SK-N-SH (cell line): ENCODE data around the gene STK11IP. TPM values are rescaled to one million over a fixed set of nuclear protein-coding genes. Genes with fewer than 3 reads are reported as not detected.

ENCODE experiments used
- CTCF ChIA-PET: fragments of 300-600, 350-600 bp; formaldehyde crosslinking; extraction: SDS; loops from one replicate; lab custom pipeline; 2021; lab: Yijun Ruan, JAX
- POLR2A ChIA-PET: fragments of 350-600 bp; sonication (Branson Sonifier 250); formaldehyde crosslinking; extraction: SDS; loops from one replicate; lab custom pipeline; 2020; ENCODE audit warnings: antibody characterized with exemption, inconsistent platforms; lab: Yijun Ruan, JAX
- DNase-seq: peaks from one replicate; pipeline ENCODE4 v3.0.0; 2012
- H2AFZ ChIP-seq: fragments of 200-600 bp; sonication (generic); 2 replicates; pipeline ENCODE4 v1.8.1; 2016; ENCODE audit warnings: antibody characterized with exemption, mild to moderate bottlenecking, low read depth
- H3F3A ChIP-seq: fragments of 200-600 bp; sonication (generic); replicated peaks from 2 replicates; pipeline ENCODE3; 2016; ENCODE audit warnings: antibody characterized with exemption, mild to moderate bottlenecking; ENCODE audit not compliant: insufficient read depth
- H3K27ac ChIP-seq, 2 experiments: fragments of 200-500 bp in 1 of 2; fragments of 200-600 bp in 1 of 2; sonication (Bioruptor generic) in 1 of 2; sonication (generic), shearing (Covaris generic) in 1 of 2; 2 replicates each; pipeline versions ENCODE4 v1.5.1 to v1.6.1; 2014 to 2016; ENCODE audit warnings: low read depth in 2 of 2, inconsistent platforms in 1 of 2, low read length in 1 of 2, mild to moderate bottlenecking in 1 of 2, mixed read lengths in 1 of 2
- H3K27me3 ChIP-seq: fragments of 200-600 bp; sonication (generic), shearing (Covaris generic); 2 replicates; pipeline ENCODE4 v1.6.1; 2016; ENCODE audit warnings: mixed run types; ENCODE audit not compliant: insufficient read depth
- H3K36me3 ChIP-seq, 2 experiments: fragments of 200-500 bp in 1 of 2; fragments of 200-600 bp in 1 of 2; sonication (Bioruptor generic) in 1 of 2; sonication (generic) in 1 of 2; replicated peaks in 1 of 2; 2 replicates each; pipeline versions ENCODE3 to v1.5.1; 2014 to 2016; ENCODE audit warnings: low read length in 1 of 2, mild to moderate bottlenecking in 1 of 2; ENCODE audit not compliant: insufficient read depth in 2 of 2, control insufficient read depth in 1 of 2
- H3K4me1 ChIP-seq, 2 experiments: fragments of 200-500 bp in 1 of 2; fragments of 200-600 bp in 1 of 2; sonication (Bioruptor generic) in 1 of 2; sonication (generic), shearing (Covaris generic) in 1 of 2; 2 replicates each; pipeline versions ENCODE4 v1.5.1 to v1.6.1; 2014 to 2016; ENCODE audit warnings: low read depth in 1 of 2, low read length in 1 of 2, mixed run types in 1 of 2; ENCODE audit not compliant: insufficient read depth in 2 of 2, control insufficient read depth in 1 of 2
- H3K4me2 ChIP-seq: fragments of 200-600 bp; sonication (generic), shearing (Covaris generic); 2 replicates; pipeline ENCODE4 v1.6.1; 2017; ENCODE audit warnings: mixed run types
- H3K4me3 ChIP-seq, 2 experiments: fragments of 200-500 bp in 1 of 2; fragments of 200-600 bp in 1 of 2; sonication (Bioruptor generic) in 1 of 2; sonication (generic), shearing (Covaris generic) in 1 of 2; 2 replicates each; pipeline versions ENCODE4 v1.5.1 to v1.8.1; 2014 to 2016; ENCODE audit warnings: low read depth in 2 of 2, inconsistent platforms in 1 of 2, low read length in 1 of 2, mild to moderate bottlenecking in 1 of 2, mixed read lengths in 1 of 2, moderate library complexity in 1 of 2
- H3K79me2 ChIP-seq: fragments of 200-600 bp; sonication (generic); 2 replicates; pipeline ENCODE4 v1.8.1; 2017; ENCODE audit warnings: mild to moderate bottlenecking; ENCODE audit not compliant: insufficient read depth
- H3K9ac ChIP-seq: fragments of 200-600 bp; sonication (generic); 2 replicates; pipeline ENCODE4 v1.6.1; 2017; ENCODE audit warnings: mixed run types
- H3K9me2 ChIP-seq: fragments of 200-600 bp; sonication (generic); 2 replicates; pipeline ENCODE4 v1.6.1; 2017; ENCODE audit warnings: mixed run types
- H3K9me3 ChIP-seq: fragments of 200-600 bp; sonication (generic); 2 replicates; pipeline ENCODE4 v1.6.1; 2017; ENCODE audit warnings: mixed run types, mild to moderate bottlenecking, moderate library complexity
- H4K20me1 ChIP-seq: fragments of 200-600 bp; sonication (generic); 2 replicates; pipeline ENCODE4 v1.6.1; 2017; ENCODE audit warnings: mild to moderate bottlenecking, mixed run types; ENCODE audit not compliant: insufficient read depth
- ELF1 ChIP-seq: IDR thresholded peaks from 2 replicates; pipeline ENCODE4 v1.4.0; 2012
- FOSL2 ChIP-seq: IDR thresholded peaks from 2 replicates; pipeline ENCODE4 v1.4.0; 2012; ENCODE audit warnings: low read depth, mild to moderate bottlenecking, moderate library complexity, borderline replicate concordance
- FOXM1 ChIP-seq: IDR thresholded peaks from 2 replicates; pipeline ENCODE4 v1.4.0; 2012; ENCODE audit warnings: low read depth, mild to moderate bottlenecking
- MEF2A ChIP-seq: IDR thresholded peaks from 2 replicates; pipeline ENCODE4 v1.4.0; 2012; ENCODE audit warnings: low read depth, borderline replicate concordance
- POLR2AphosphoS5 ChIP-seq: IDR thresholded peaks from 2 replicates; pipeline ENCODE4 v1.6.1; 2012; ENCODE audit warnings: low read depth, low read length
- RAD21 ChIP-seq: IDR thresholded peaks from 2 replicates; pipeline ENCODE4 v1.6.1; 2012; ENCODE audit warnings: mild to moderate bottlenecking, low read length
- RFX5 ChIP-seq: IDR thresholded peaks from 2 replicates; pipeline ENCODE4 v1.6.1; 2012; ENCODE audit warnings: mild to moderate bottlenecking, improper control_type of control experiment, low read length
- WGBS: methylation state at CpG from one replicate; pipeline ENCODE4 v1.1.6; 2017; ENCODE audit warnings: low lambda C conversion rate; 5-methylcytosine and 5-hydroxymethylcytosine counted together
- polyA plus RNA-seq, 3 experiments: library from polyadenylated mRNA; depleted of rRNA; stranded (reverse); fragments of >200 nt; gene quantifications; 2 replicates each; pipeline ENCODE4 v1.2.3, GENCODE V29; 2012
- TF ChIP-seq, protein P1 (sequence below): fragments of 200-600 bp; sonication (generic); IDR thresholded peaks from 2 replicates; pipeline ENCODE4 v1.6.1; 2017; ENCODE audit warnings: antibody characterized with exemption, mild to moderate bottlenecking, moderate library complexity
- TF ChIP-seq, protein P2 (sequence below): IDR thresholded peaks from 2 replicates; pipeline ENCODE4; 2012
- TF ChIP-seq, protein P3 (sequence below): IDR thresholded peaks from 2 replicates; pipeline ENCODE4 v1.6.1; 2012; ENCODE audit warnings: mild to moderate bottlenecking, low read depth, low read length, moderate library complexity

Gene STK11IP
- polyA plus RNA-seq, 1 of the 3 experiments (the other 2 are of a cell fraction), result 22.9 TPM

DNA sequence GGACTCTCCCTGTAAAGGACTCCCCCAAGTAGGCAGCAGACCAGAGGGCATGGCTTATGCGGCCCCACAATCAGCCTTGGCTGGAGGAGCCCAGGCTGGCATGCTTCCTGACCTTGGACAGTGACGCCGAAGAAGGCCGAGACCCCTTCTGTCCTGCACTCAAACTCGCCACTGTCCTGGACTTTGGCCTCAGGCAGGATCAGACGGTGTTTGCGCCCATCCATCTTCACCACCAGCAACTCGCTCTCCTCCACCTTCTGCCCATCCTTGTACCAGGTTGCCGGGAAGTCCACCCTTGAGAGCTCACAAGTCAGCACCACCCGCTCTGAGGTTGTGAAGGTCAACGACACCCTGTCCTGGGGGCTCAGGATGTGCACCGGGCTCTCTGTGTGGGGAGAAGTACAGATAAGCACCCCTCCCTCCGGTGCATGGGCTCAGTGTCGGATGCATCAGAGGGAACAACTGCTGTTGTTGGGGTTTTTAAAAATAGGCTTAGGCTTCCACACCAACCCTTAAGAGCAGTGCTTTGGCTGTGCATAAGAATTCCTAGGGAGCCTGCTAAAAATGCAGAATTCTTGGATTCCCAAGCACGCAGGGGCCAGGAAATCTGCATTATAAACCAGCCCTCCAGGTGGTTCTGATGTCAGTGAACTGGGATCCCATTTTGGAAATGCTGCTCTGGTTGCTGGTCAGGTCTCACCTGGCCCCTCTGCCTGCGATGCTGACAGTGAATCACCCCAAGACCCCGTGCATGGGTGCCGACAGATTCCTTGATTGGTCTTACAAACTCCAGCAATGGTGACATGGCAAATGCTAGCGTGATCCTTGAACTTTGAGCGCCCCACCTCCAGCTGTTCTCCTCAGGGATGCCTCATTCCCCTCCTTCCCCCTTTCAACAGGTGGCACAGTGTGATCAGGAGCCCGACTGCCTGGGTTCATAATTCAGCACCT is 32.3 kb upstream of the STK11IP start:
- POLR2A ChIA-PET, result interaction anchor here (0.9 kb wide), 1 partner anchor 13 kb away, joined by 3 read pairs; no protein-coding TSS in a partner anchor
- Histone ChIP-seq H3K79me2 (peaks cover 4% of the 10 kb centered on the region; the same call in 1 of the 2 replicates), H3K9ac (no peak overlapping the region), H3K9me2 (no peaks in the 10 kb centered on the region), H3K4me2 (no peak overlapping the region), H4K20me1 (no peaks in the 10 kb centered on the region), H3K36me3 (peaks cover 8 to 39% of the 10 kb centered on the region in 2 experiments), H3K9me3 (no peaks in the 10 kb centered on the region), H3K27me3 (no peaks in the 10 kb centered on the region), H3K4me1 (peaks cover 0 to 22% of the 10 kb centered on the region in 2 experiments; a peak in 1 of 4 replicates), H2AFZ (no peak overlapping the region), H3F3A (peaks cover 2% of the 10 kb centered on the region), H3K27ac (no peak overlapping the region), H3K4me3 (no peak overlapping the region)
- 91% methylated on average over 19 of the region's 21 CpGs for WGBS
- peak; percentile 11 for DNase-seq
- TF ChIP-seq FOSL2 (no peak), RFX5 (no peak), ELF1 (no peak), POLR2AphosphoS5 (no peak), MEF2A (no peak), RAD21 (no peak), FOXM1 (no peak)
- TF ChIP-seq, protein P1, sequence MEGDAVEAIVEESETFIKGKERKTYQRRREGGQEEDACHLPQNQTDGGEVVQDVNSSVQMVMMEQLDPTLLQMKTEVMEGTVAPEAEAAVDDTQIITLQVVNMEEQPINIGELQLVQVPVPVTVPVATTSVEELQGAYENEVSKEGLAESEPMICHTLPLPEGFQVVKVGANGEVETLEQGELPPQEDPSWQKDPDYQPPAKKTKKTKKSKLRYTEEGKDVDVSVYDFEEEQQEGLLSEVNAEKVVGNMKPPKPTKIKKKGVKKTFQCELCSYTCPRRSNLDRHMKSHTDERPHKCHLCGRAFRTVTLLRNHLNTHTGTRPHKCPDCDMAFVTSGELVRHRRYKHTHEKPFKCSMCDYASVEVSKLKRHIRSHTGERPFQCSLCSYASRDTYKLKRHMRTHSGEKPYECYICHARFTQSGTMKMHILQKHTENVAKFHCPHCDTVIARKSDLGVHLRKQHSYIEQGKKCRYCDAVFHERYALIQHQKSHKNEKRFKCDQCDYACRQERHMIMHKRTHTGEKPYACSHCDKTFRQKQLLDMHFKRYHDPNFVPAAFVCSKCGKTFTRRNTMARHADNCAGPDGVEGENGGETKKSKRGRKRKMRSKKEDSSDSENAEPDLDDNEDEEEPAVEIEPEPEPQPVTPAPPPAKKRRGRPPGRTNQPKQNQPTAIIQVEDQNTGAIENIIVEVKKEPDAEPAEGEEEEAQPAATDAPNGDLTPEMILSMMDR, result no peak
- TF ChIP-seq, protein P2, sequence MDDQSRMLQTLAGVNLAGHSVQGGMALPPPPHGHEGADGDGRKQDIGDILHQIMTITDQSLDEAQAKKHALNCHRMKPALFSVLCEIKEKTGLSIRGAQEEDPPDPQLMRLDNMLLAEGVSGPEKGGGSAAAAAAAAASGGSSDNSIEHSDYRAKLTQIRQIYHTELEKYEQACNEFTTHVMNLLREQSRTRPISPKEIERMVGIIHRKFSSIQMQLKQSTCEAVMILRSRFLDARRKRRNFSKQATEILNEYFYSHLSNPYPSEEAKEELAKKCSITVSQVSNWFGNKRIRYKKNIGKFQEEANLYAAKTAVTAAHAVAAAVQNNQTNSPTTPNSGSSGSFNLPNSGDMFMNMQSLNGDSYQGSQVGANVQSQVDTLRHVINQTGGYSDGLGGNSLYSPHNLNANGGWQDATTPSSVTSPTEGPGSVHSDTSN, result no peak
- TF ChIP-seq, protein P3, sequence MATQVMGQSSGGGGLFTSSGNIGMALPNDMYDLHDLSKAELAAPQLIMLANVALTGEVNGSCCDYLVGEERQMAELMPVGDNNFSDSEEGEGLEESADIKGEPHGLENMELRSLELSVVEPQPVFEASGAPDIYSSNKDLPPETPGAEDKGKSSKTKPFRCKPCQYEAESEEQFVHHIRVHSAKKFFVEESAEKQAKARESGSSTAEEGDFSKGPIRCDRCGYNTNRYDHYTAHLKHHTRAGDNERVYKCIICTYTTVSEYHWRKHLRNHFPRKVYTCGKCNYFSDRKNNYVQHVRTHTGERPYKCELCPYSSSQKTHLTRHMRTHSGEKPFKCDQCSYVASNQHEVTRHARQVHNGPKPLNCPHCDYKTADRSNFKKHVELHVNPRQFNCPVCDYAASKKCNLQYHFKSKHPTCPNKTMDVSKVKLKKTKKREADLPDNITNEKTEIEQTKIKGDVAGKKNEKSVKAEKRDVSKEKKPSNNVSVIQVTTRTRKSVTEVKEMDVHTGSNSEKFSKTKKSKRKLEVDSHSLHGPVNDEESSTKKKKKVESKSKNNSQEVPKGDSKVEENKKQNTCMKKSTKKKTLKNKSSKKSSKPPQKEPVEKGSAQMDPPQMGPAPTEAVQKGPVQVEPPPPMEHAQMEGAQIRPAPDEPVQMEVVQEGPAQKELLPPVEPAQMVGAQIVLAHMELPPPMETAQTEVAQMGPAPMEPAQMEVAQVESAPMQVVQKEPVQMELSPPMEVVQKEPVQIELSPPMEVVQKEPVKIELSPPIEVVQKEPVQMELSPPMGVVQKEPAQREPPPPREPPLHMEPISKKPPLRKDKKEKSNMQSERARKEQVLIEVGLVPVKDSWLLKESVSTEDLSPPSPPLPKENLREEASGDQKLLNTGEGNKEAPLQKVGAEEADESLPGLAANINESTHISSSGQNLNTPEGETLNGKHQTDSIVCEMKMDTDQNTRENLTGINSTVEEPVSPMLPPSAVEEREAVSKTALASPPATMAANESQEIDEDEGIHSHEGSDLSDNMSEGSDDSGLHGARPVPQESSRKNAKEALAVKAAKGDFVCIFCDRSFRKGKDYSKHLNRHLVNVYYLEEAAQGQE, result no peak
- CTCF ChIA-PET, result interaction anchor here (1.3 kb wide), 1 partner anchor 77 kb away, joined by 3 read pairs; no protein-coding TSS in a partner anchor
